Mesenchymal stem cell (in vitro differentiated cells and primary cell): Measurements from ENCODE around the gene CC2D2B.

Experiments
- DNase-seq: peaks from one replicate; pipeline ENCODE4 v3.0.0-alpha.2; 2013
- H2AFZ ChIP-seq: one replicate; pipeline ENCODE4 v1.6.1; 2013; ENCODE audit warnings: low read depth, mild to moderate bottlenecking, control low read depth, inconsistent platforms, low read length, moderate library complexity
- H2AK5ac ChIP-seq: 2 replicates; pipeline ENCODE4 v1.6.1; 2013; ENCODE audit warnings: low read length, moderate library complexity, mild to moderate bottlenecking, inconsistent platforms; ENCODE audit not compliant: severe bottlenecking
- H2BK120ac ChIP-seq: one replicate; pipeline ENCODE4 v1.6.1; 2013; ENCODE audit warnings: low read depth, mild to moderate bottlenecking, inconsistent platforms, low read length, moderate library complexity
- H2BK12ac ChIP-seq, 2 experiments: one replicate each; pipeline ENCODE4 v1.6.1; 2013; ENCODE audit warnings: inconsistent platforms in 2 of 2, low read length in 2 of 2, mild to moderate bottlenecking in 2 of 2, moderate library complexity in 2 of 2, control low read depth in 1 of 2
- H2BK15ac ChIP-seq: one replicate; pipeline ENCODE4 v1.6.1; 2013; ENCODE audit warnings: mild to moderate bottlenecking, low read depth, inconsistent platforms; ENCODE audit not compliant: poor library complexity, severe bottlenecking
- H2BK5ac ChIP-seq: 2 replicates; pipeline ENCODE4 v1.6.1; 2013; ENCODE audit warnings: low read depth, mild to moderate bottlenecking, low read length, control low read depth, inconsistent platforms; ENCODE audit not compliant: poor library complexity, severe bottlenecking
- H3K14ac ChIP-seq, 2 experiments: one replicate each; pipeline ENCODE4 v1.6.1; 2013; ENCODE audit warnings: inconsistent platforms in 2 of 2, low read length in 2 of 2, control low read depth in 1 of 2, mild to moderate bottlenecking in 1 of 2, moderate library complexity in 1 of 2
- H3K18ac ChIP-seq, 2 experiments: one replicate each; pipeline ENCODE4 v1.6.1; 2013; ENCODE audit warnings: inconsistent platforms in 2 of 2, low read length in 2 of 2, control low read depth in 1 of 2, low read depth in 1 of 2, mild to moderate bottlenecking in 1 of 2
- H3K23ac ChIP-seq, 2 experiments: one replicate each; pipeline ENCODE4 v1.6.1; 2013; ENCODE audit warnings: inconsistent platforms in 2 of 2, low read length in 2 of 2, mild to moderate bottlenecking in 2 of 2, moderate library complexity in 2 of 2, control low read depth in 1 of 2
- H3K27ac ChIP-seq: 2 replicates; pipeline ENCODE4 v1.5.1; 2013; ENCODE audit warnings: mild to moderate bottlenecking, moderate library complexity, low read length, control low read depth, inconsistent platforms; ENCODE audit not compliant: poor library complexity, severe bottlenecking
- H3K27me3 ChIP-seq, 2 experiments: 2 replicates each; pipeline versions ENCODE4 v1.6.1 to v1.7.0; 2013; ENCODE audit warnings: low read length in 2 of 2, mild to moderate bottlenecking in 2 of 2, moderate library complexity in 2 of 2, control low read depth in 1 of 2, inconsistent platforms in 1 of 2; ENCODE audit not compliant: control insufficient read depth in 1 of 2, insufficient read depth in 1 of 2
- H3K36me3 ChIP-seq, 2 experiments: 2 replicates each; pipeline versions ENCODE4 v1.6.1 to v1.7.0; 2013; ENCODE audit warnings: low read length in 2 of 2, control low read depth in 1 of 2, inconsistent platforms in 1 of 2, low read depth in 1 of 2, mild to moderate bottlenecking in 1 of 2; ENCODE audit not compliant: insufficient read depth in 2 of 2, control insufficient read depth in 1 of 2
- H3K4ac ChIP-seq, 2 experiments: one replicate each; pipeline ENCODE4 v1.6.1; 2013; ENCODE audit warnings: inconsistent platforms in 2 of 2, low read length in 2 of 2, mild to moderate bottlenecking in 2 of 2, moderate library complexity in 2 of 2, control low read depth in 1 of 2, low read depth in 1 of 2
- H3K4me1 ChIP-seq: 2 replicates; pipeline ENCODE4 v1.6.1; 2013; ENCODE audit warnings: low read depth, low read length, control low read depth; ENCODE audit not compliant: control insufficient read depth, insufficient read depth
- H3K4me2 ChIP-seq: 2 replicates; pipeline ENCODE4 v1.6.1; 2013; ENCODE audit warnings: low read length, mild to moderate bottlenecking, inconsistent platforms; ENCODE audit not compliant: poor library complexity, severe bottlenecking
- H3K4me3 ChIP-seq, 2 experiments: 2 replicates each; pipeline versions ENCODE4 v1.5.1 to v1.7.0; 2013; ENCODE audit warnings: low read length in 2 of 2, mild to moderate bottlenecking in 2 of 2, control low read depth in 1 of 2, low read depth in 1 of 2; ENCODE audit not compliant: insufficient read depth in 1 of 2
- H3K79me1 ChIP-seq: replicated peaks from 2 replicates; pipeline ENCODE4 v1.6.1; 2013; ENCODE audit warnings: mild to moderate bottlenecking, control low read depth, low read length, inconsistent platforms; ENCODE audit not compliant: poor library complexity, severe bottlenecking
- H3K9ac ChIP-seq: 2 replicates; pipeline ENCODE4 v1.7.0; 2013; ENCODE audit warnings: mild to moderate bottlenecking, low read length, moderate library complexity
- H3K9me3 ChIP-seq: 2 replicates; pipeline ENCODE4 v1.7.0; 2013; ENCODE audit warnings: mild to moderate bottlenecking, low read length; ENCODE audit not compliant: control insufficient read depth
- H4K8ac ChIP-seq: one replicate; pipeline ENCODE4 v1.6.1; 2013; ENCODE audit warnings: inconsistent platforms, mild to moderate bottlenecking, low read length, moderate library complexity
- H4K91ac ChIP-seq: one replicate; pipeline ENCODE4 v1.6.1; 2013; ENCODE audit warnings: mild to moderate bottlenecking, low read length, inconsistent platforms
- WGBS: methylation state at CpG from one replicate; pipeline ENCODE4 v1.1.7; 2013; ENCODE audit warnings: mixed read lengths; 5-methylcytosine and 5-hydroxymethylcytosine counted together

Gene CC2D2B

DNA sequence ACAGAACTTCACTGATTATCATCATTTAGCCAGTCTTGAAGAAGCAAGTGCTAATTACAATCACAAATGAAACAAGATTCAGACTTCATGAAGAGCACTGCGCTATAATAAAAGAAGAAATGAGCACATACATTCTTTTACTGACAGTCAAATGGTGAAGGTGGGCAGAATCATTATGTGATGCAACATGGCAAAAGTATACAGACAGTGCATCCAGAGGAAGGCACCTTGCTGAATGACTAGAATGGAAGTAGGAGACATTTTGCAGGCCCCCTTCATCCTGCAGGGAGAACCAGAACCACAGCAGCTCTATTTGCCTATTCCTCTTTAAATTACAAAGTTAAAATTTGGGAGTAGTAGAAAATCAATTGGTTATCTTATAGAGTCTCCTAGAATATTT, 31.0 kb upstream of the CC2D2B start:
- H3K18ac ChIP-seq: no peak overlapping the region
- peaks cover 7 to 43% of the 10 kb centered on the region in 2 experiments for H3K36me3 ChIP-seq
- H3K9me3 ChIP-seq: no peaks in the 10 kb centered on the region
- H2BK120ac ChIP-seq: no peak overlapping the region
- no peak overlapping the region for H3K4ac ChIP-seq
- H2BK15ac ChIP-seq: no peak overlapping the region
- H4K91ac ChIP-seq: no peak overlapping the region
- no peak overlapping the region for H2AK5ac ChIP-seq
- no peak overlapping the region for H3K4me3 ChIP-seq
- no peaks in the 10 kb centered on the region for H3K4me1 ChIP-seq
- 100% methylated on average over 1 of the region's 1 CpG for WGBS
- H3K14ac ChIP-seq: no peak overlapping the region
- no peak overlapping the region for H3K4me2 ChIP-seq
- no peak for DNase-seq
- no peak overlapping the region for H2AFZ ChIP-seq
- H4K8ac ChIP-seq: no peak overlapping the region
- no peaks in the 10 kb centered on the region for H3K27me3 ChIP-seq
- no peak overlapping the region for H2BK5ac ChIP-seq
- no peak overlapping the region for H2BK12ac ChIP-seq
- no peak overlapping the region for H3K23ac ChIP-seq
- no peak overlapping the region for H3K27ac ChIP-seq
- H3K9ac ChIP-seq: no peak overlapping the region
- no peaks in the 10 kb centered on the region for H3K79me1 ChIP-seq

DNA sequence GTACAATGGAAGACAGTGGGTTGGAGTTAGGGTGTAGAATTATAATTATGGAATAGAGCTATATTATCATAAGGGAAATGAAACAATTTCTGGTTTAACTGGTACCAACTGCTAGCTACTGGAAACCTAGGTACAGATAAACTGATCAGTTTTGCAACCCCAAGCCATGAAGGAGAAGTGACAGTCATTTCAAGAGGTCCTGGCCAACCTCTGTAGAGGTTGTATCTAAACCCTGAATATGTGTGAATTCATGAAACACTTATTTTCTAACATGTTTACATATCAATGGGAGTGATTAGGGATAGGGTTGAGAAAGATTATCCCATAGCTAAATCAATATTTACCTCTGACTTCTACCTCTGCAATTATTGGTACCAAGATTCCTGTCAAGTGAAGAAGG, 29.9 kb upstream of the CC2D2B start:
- H3K9ac ChIP-seq: no peak overlapping the region
- H2BK120ac ChIP-seq: no peak overlapping the region
- H2BK15ac ChIP-seq: no peak overlapping the region
- H3K9me3 ChIP-seq: no peaks in the 10 kb centered on the region
- no peak overlapping the region for H2BK5ac ChIP-seq
- H2BK12ac ChIP-seq: no peak overlapping the region
- H4K8ac ChIP-seq: no peak overlapping the region
- H3K4me3 ChIP-seq: no peak overlapping the region
- H2AFZ ChIP-seq: no peak overlapping the region
- H3K18ac ChIP-seq: no peak overlapping the region
- DNase-seq: no peak
- no peak overlapping the region for H2AK5ac ChIP-seq
- no peak overlapping the region for H4K91ac ChIP-seq
- no peak overlapping the region for H3K4ac ChIP-seq
- H3K27me3 ChIP-seq: no peaks in the 10 kb centered on the region
- H3K4me1 ChIP-seq: no peaks in the 10 kb centered on the region
- H3K14ac ChIP-seq: no peak overlapping the region
- no peak overlapping the region for H3K27ac ChIP-seq
- H3K4me2 ChIP-seq: no peak overlapping the region
- no peaks in the 10 kb centered on the region for H3K79me1 ChIP-seq
- H3K23ac ChIP-seq: no peak overlapping the region
- H3K36me3 ChIP-seq: peaks cover 7 to 34% of the 10 kb centered on the region in 2 experiments

DNA sequence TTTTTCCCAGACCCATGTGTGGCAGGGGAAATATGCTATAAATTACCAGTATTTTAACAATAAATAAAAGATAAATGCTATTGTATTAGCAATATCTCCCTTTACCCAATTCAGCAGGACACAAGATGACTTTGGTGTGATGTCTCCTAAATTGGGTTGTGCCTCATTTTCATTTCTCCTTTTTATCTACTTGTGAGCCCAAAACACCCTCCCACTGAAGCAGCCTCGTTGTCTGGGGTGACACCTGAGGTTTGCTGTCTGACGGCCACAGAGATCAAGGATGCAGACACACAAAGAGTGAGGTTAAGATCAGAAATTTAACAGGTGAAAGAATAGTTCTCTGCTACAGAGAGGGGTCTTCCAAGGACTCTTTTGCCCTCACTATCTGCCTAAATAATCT, 27.1 kb upstream of the CC2D2B start:
- H2BK15ac ChIP-seq: no peak overlapping the region
- WGBS: no CpG with 5 or more reads among the region's 2 CpGs

DNA sequence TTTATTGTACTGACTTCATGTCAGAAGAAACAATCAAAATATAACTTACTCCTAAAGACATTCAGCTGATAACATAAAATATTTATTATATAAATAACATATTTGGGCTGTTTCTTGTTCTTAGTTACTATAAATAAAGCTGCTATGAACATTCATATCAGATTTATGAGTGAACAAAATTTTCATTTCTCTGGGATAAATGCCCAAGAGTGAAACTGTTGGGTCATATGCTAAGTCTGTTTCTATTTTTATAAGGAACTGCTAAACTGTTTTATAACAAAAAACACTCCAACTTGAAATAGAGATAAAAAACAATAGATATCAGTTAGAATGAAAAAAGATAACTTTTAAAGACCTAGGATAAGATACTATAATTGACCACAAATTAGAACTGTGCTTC, 26.5 kb upstream of the CC2D2B start:
- H2BK120ac ChIP-seq: no peak overlapping the region
- H3K14ac ChIP-seq: no peak overlapping the region
- H3K27ac ChIP-seq: no peak overlapping the region
- no peak overlapping the region for H3K4me3 ChIP-seq
- H4K8ac ChIP-seq: no peak overlapping the region
- H3K23ac ChIP-seq: no peak overlapping the region
- H3K4ac ChIP-seq: no peak overlapping the region
- H3K4me1 ChIP-seq: no peaks in the 10 kb centered on the region
- peaks cover 0 to 14% of the 10 kb centered on the region in 2 experiments for H3K36me3 ChIP-seq
- no peaks in the 10 kb centered on the region for H3K27me3 ChIP-seq
- H2BK15ac ChIP-seq: no peak overlapping the region
- no peak overlapping the region for H2AFZ ChIP-seq
- H2BK12ac ChIP-seq: no peak overlapping the region
- no peak overlapping the region for H4K91ac ChIP-seq
- no peak overlapping the region for H2AK5ac ChIP-seq
- no peaks in the 10 kb centered on the region for H3K9me3 ChIP-seq
- no peak overlapping the region for H3K4me2 ChIP-seq
- peak overlapping the region; percentile 45 for H3K9ac ChIP-seq
- no peak for DNase-seq
- no peaks in the 10 kb centered on the region for H3K79me1 ChIP-seq
- no peak overlapping the region for H2BK5ac ChIP-seq
- H3K18ac ChIP-seq: no peak overlapping the region

More for the DNA sequence above, 27.1 kb upstream of the CC2D2B start:
- no peaks in the 10 kb centered on the region for H3K27me3 ChIP-seq
- H3K4me2 ChIP-seq: no peak overlapping the region
- no peak overlapping the region for H3K4me3 ChIP-seq
- no peaks in the 10 kb centered on the region for H3K4me1 ChIP-seq
- H3K27ac ChIP-seq: no peak overlapping the region
- H2BK12ac ChIP-seq: no peak overlapping the region
- H4K91ac ChIP-seq: no peak overlapping the region
- no peak overlapping the region for H2BK5ac ChIP-seq
- no peak overlapping the region for H3K4ac ChIP-seq
- H2AFZ ChIP-seq: no peak overlapping the region
- DNase-seq: no peak
- no peak overlapping the region for H4K8ac ChIP-seq
- peaks cover 0 to 20% of the 10 kb centered on the region in 2 experiments for H3K36me3 ChIP-seq
- no peaks in the 10 kb centered on the region for H3K79me1 ChIP-seq
- H3K18ac ChIP-seq: no peak overlapping the region
- H2BK120ac ChIP-seq: no peak overlapping the region
- H3K9ac ChIP-seq: peak overlapping the region; percentile 45
- no peaks in the 10 kb centered on the region for H3K9me3 ChIP-seq
- H3K23ac ChIP-seq: no peak overlapping the region
- no peak overlapping the region for H2AK5ac ChIP-seq
- H3K14ac ChIP-seq: no peak overlapping the region
